Keratinocyte (primary cell): Measurements from ENCODE around the gene FAM50B. TPM values are rescaled to one million over a fixed set of nuclear protein-coding genes. Genes with fewer than 3 reads are reported as not detected.

ENCODE experiments used
- DNase-seq: peaks from one replicate; pipeline ENCODE4 v3.0.0-alpha.2; 2011; ENCODE audit warnings: low read depth, missing footprints, low spot score
- FAIRE-seq: peaks from 2 replicates; lab custom pipeline; 2011; peaks lifted over from hg19 to GRCh38; lab: Jason Lieb, UNC
- H2AFZ ChIP-seq: 2 replicates; pipeline ENCODE4 v1.6.0; 2012; ENCODE audit warnings: low read length, control low read depth, inconsistent platforms; ENCODE audit not compliant: control insufficient read depth
- H3K27ac ChIP-seq: 2 replicates; pipeline ENCODE4 v1.5.1; 2011; ENCODE audit warnings: low read length; ENCODE audit not compliant: control insufficient read depth, insufficient read depth
- H3K27me3 ChIP-seq: 3 replicates; pipeline ENCODE4 v1.6.0; 2011; ENCODE audit warnings: low read length; ENCODE audit not compliant: control insufficient read depth, insufficient read depth; ENCODE audit errors: extremely low read depth
- H3K36me3 ChIP-seq, 2 experiments: 2 replicates in 1 of 2; 3 replicates in 1 of 2; pipeline ENCODE4 v1.5.1; 2011; ENCODE audit warnings: low read length in 2 of 2, mild to moderate bottlenecking in 1 of 2; ENCODE audit not compliant: control insufficient read depth in 2 of 2, insufficient read depth in 2 of 2; ENCODE audit errors: extremely low read depth in 1 of 2
- H3K4me1 ChIP-seq: 3 replicates; pipeline ENCODE4 v1.5.1; 2011; ENCODE audit warnings: low read length; ENCODE audit not compliant: control insufficient read depth, insufficient read depth; ENCODE audit errors: extremely low read depth
- H3K4me2 ChIP-seq: 3 replicates; pipeline ENCODE4 v1.6.0; 2011; ENCODE audit warnings: low read depth, low read length; ENCODE audit not compliant: control insufficient read depth, insufficient read depth; ENCODE audit errors: extremely low read depth
- H3K4me3 ChIP-seq, 3 experiments: fragments of 200-600 bp in 1 of 3; sonication (generic) in 1 of 3; 2 replicates in 2 of 3; 3 replicates in 1 of 3; pipeline ENCODE4 v1.5.1; 2011 to 2016; ENCODE audit warnings: low read length in 3 of 3, mild to moderate bottlenecking in 3 of 3, control low read depth in 2 of 3, inconsistent platforms in 1 of 3, low read depth in 1 of 3, mixed read lengths in 1 of 3, mixed run types in 1 of 3, moderate library complexity in 1 of 3; ENCODE audit not compliant: control insufficient read depth in 2 of 3, insufficient read depth in 2 of 3; ENCODE audit errors: extremely low read depth in 1 of 3
- H3K79me2 ChIP-seq: 2 replicates; pipeline ENCODE4 v1.6.0; 2012; ENCODE audit warnings: low read length; ENCODE audit not compliant: control insufficient read depth, insufficient read depth
- H3K9ac ChIP-seq: 3 replicates; pipeline ENCODE4 v1.6.0; 2011; ENCODE audit warnings: low read length; ENCODE audit not compliant: control insufficient read depth, insufficient read depth; ENCODE audit errors: extremely low read depth
- H3K9me1 ChIP-seq: 3 replicates; pipeline ENCODE4 v1.6.0; 2011; ENCODE audit warnings: low read length; ENCODE audit not compliant: control insufficient read depth, insufficient read depth; ENCODE audit errors: extremely low read depth
- H3K9me3 ChIP-seq: 2 replicates; pipeline ENCODE4 v1.5.1; 2012; ENCODE audit warnings: low read depth, low read length; ENCODE audit not compliant: control insufficient read depth
- H4K20me1 ChIP-seq: 3 replicates; pipeline ENCODE4 v1.6.0; 2011; ENCODE audit warnings: low read length; ENCODE audit not compliant: control insufficient read depth, insufficient read depth; ENCODE audit errors: extremely low read depth
- EZH2 ChIP-seq: IDR thresholded peaks from one replicate; pipeline ENCODE4 v1.6.1; 2012; ENCODE audit warnings: inconsistent platforms, mild to moderate bottlenecking, low read length, moderate library complexity
- dilution Hi-C: fragments of 300-500 bp; cut with MboI; formaldehyde crosslinking; loops from one replicate; pipeline ENCODE4 v1.7.0; 2020; ENCODE audit warnings: low sequenced_read_pairs; ENCODE audit not compliant: extremely low pct_ligation_motif_present
- polyA plus RNA-seq, 5 experiments: library from polyadenylated mRNA; depleted of rRNA in 3 of 5; stranded (reverse) in 3 of 5; stranded (forward) in 1 of 5; unstranded in 1 of 5; fragments of >200 nt; gene quantifications; 1 replicate in 1 of 5; 2 replicates in 3 of 5; 3 replicates in 1 of 5; pipeline versions ENCODE4 v1.2.1 to v1.2.3, GENCODE V29; 2011 to 2012; ENCODE audit warnings: missing spikeins in 2 of 5, low read depth in 1 of 5, low replicate concordance in 1 of 5
- TF ChIP-seq, protein P1 (sequence below), 3 experiments: IDR thresholded peaks in 1 of 3; conservative IDR thresholded peaks in 1 of 3; optimal IDR thresholded peaks in 1 of 3; 2 replicates in 2 of 3; 3 replicates in 1 of 3; pipeline versions ENCODE3 to v1.5.1; 2011; ENCODE audit warnings: low read length in 3 of 3, mild to moderate bottlenecking in 3 of 3, moderate library complexity in 2 of 3, control low read depth in 1 of 3, inconsistent platforms in 1 of 3; ENCODE audit not compliant: insufficient read depth in 2 of 3; ENCODE audit errors: extremely low read depth in 1 of 3

The FAM50B gene
- polyA plus RNA-seq, 1 donor (not counting 4 experiments of a cell fraction or from before 2014, with no cell fraction given) = 4.0 TPM

GRCh38 chr6:3814539-3814938 lies 34.6 kb upstream of the FAM50B start:
- Histone ChIP-seq H3K4me1 (peaks cover 11% of the 10 kb centered on the region), H3K27me3 (no peaks in the 10 kb centered on the region), H2AFZ (no peak overlapping the region), H3K27ac (no peak overlapping the region), H4K20me1 (no peaks in the 10 kb centered on the region), H3K36me3 (no peaks in the 10 kb centered on the region), H3K4me3 (no peak overlapping the region), H3K9ac (no peak overlapping the region), H3K9me1 (no peaks in the 10 kb centered on the region), H3K4me2 (no peak overlapping the region), H3K9me3 (no peaks in the 10 kb centered on the region), H3K79me2 (no peaks in the 10 kb centered on the region)
- no peak for TF ChIP-seq EZH2
- TF ChIP-seq, protein P1, sequence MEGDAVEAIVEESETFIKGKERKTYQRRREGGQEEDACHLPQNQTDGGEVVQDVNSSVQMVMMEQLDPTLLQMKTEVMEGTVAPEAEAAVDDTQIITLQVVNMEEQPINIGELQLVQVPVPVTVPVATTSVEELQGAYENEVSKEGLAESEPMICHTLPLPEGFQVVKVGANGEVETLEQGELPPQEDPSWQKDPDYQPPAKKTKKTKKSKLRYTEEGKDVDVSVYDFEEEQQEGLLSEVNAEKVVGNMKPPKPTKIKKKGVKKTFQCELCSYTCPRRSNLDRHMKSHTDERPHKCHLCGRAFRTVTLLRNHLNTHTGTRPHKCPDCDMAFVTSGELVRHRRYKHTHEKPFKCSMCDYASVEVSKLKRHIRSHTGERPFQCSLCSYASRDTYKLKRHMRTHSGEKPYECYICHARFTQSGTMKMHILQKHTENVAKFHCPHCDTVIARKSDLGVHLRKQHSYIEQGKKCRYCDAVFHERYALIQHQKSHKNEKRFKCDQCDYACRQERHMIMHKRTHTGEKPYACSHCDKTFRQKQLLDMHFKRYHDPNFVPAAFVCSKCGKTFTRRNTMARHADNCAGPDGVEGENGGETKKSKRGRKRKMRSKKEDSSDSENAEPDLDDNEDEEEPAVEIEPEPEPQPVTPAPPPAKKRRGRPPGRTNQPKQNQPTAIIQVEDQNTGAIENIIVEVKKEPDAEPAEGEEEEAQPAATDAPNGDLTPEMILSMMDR (optimal IDR thresholded peaks at IDR 0.05 in 1 of 3, IDR thresholded peaks at IDR 0.05 in 1 of 3, conservative IDR thresholded peaks at IDR 0.05 in 1 of 3; ENCODE audit: extremely low read depth in 1 of 3, insufficient read depth in 2 of 3, low read length in 3 of 3) = no peak
- no peak for FAIRE-seq
- DNase-seq = no peak
- dilution Hi-C loops = no loop called here

- DNase-seq (no peak), FAIRE-seq (no peak)
- Histone ChIP-seq H3K4me1 (peaks cover 11% of the 10 kb centered on the region), H3K27ac (no peak overlapping the region), H3K79me2 (no peaks in the 10 kb centered on the region), H4K20me1 (no peaks in the 10 kb centered on the region), H3K27me3 (no peaks in the 10 kb centered on the region), H3K9me1 (no peaks in the 10 kb centered on the region), H3K4me2 (no peak overlapping the region), H3K36me3 (no peaks in the 10 kb centered on the region), H3K4me3 (no peak overlapping the region), H2AFZ (no peak overlapping the region), H3K9me3 (no peaks in the 10 kb centered on the region), H3K9ac (no peak overlapping the region)
- dilution Hi-C loops = no loop called here
- TF ChIP-seq, protein P1 (optimal IDR thresholded peaks at IDR 0.05 in 1 of 3, IDR thresholded peaks at IDR 0.05 in 1 of 3, conservative IDR thresholded peaks at IDR 0.05 in 1 of 3; ENCODE audit: extremely low read depth in 1 of 3, insufficient read depth in 2 of 3, low read length in 3 of 3) = no peak
- TF ChIP-seq EZH2 = no peak
Measured at GRCh38 chr6:3816251-3816650, 32.9 kb upstream of the FAM50B start.
